WERI-Rb-1 (cell line): ENCODE measurements around the gene IGFBP4.

ENCODE experiments used
- DNase-seq: peaks from one replicate; pipeline ENCODE4 v3.0.0-alpha.2; 2020
- H3K27ac ChIP-seq: fragments of 250-450 bp; sonication (Bioruptor Pico); 2 replicates; pipeline ENCODE4 v1.5.1; 2020; ENCODE audit warnings: mild to moderate bottlenecking, moderate library complexity
- H3K27me3 ChIP-seq: fragments of 250-450 bp; sonication (Bioruptor Pico); 2 replicates; pipeline ENCODE4 v1.5.1; 2021; ENCODE audit warnings: mild to moderate bottlenecking, low read depth, moderate library complexity; ENCODE audit not compliant: insufficient read depth, severe bottlenecking
- H3K36me3 ChIP-seq: fragments of 250-450 bp; sonication (Bioruptor Pico); 2 replicates; pipeline ENCODE4 v1.5.1; 2020; ENCODE audit warnings: mild to moderate bottlenecking, moderate library complexity
- H3K4me3 ChIP-seq: 2 replicates; pipeline ENCODE4 v1.5.1; 2011; ENCODE audit warnings: low read depth, mild to moderate bottlenecking, control low read depth, low read length
- H3K9me3 ChIP-seq: fragments of 250-450 bp; sonication (Bioruptor Pico); 2 replicates; pipeline ENCODE4 v1.5.1; 2021; ENCODE audit warnings: mild to moderate bottlenecking, moderate library complexity; ENCODE audit not compliant: severe bottlenecking
- CTCF ChIP-seq: IDR thresholded peaks from 2 replicates; pipeline ENCODE4 v1.5.1; 2011; ENCODE audit warnings: low read depth, mild to moderate bottlenecking, control low read depth, inconsistent platforms, low read length

IGFBP4 gene

GRCh38 chr17:40450175-40450574, 6.9 kb downstream of the IGFBP4 start:
- Histone ChIP-seq H3K9me3 (no peaks in the 10 kb centered on the region), H3K27me3 (no peaks in the 10 kb centered on the region), H3K36me3 (peaks cover 27% of the 10 kb centered on the region), H3K4me3 (no peak overlapping the region), H3K27ac (no peak overlapping the region)
- peak; percentile 73 for TF ChIP-seq CTCF
- peak; percentile 76 for DNase-seq

- Histone ChIP-seq H3K4me3 (no peak overlapping the region), H3K36me3 (peaks cover 35% of the 10 kb centered on the region), H3K27me3 (no peaks in the 10 kb centered on the region), H3K9me3 (no peaks in the 10 kb centered on the region), H3K27ac (no peak overlapping the region)
- no peak for DNase-seq
- no peak for TF ChIP-seq CTCF
These were observed 8.2 kb downstream of the IGFBP4 start for GRCh38 chr17:40451420-40451819.

GRCh38 chr17:40452216-40452787, 9.1 kb downstream of the IGFBP4 start:
- TF ChIP-seq CTCF: no peak
- no peaks in the 10 kb centered on the region for H3K9me3 ChIP-seq
- DNase-seq: no peak
- H3K36me3 ChIP-seq: peaks cover 44% of the 10 kb centered on the region
- H3K27ac ChIP-seq: no peak overlapping the region
- H3K4me3 ChIP-seq: no peak overlapping the region
- H3K27me3 ChIP-seq: no peaks in the 10 kb centered on the region

- DNase-seq: no peak
- TF ChIP-seq CTCF: no peak
- peaks cover 50% of the 10 kb centered on the region for H3K36me3 ChIP-seq
- H3K4me3 ChIP-seq: no peak overlapping the region
- H3K9me3 ChIP-seq: no peaks in the 10 kb centered on the region
- no peak overlapping the region for H3K27ac ChIP-seq
- H3K27me3 ChIP-seq: no peaks in the 10 kb centered on the region
These were observed 9.7 kb downstream of the IGFBP4 start for GRCh38 chr17:40452921-40453378.

GRCh38 chr17:40453881-40454612, 10.8 kb downstream of the IGFBP4 start:
- no peak for DNase-seq
- Histone ChIP-seq H3K27me3 (no peaks in the 10 kb centered on the region), H3K27ac (no peak overlapping the region), H3K4me3 (no peak overlapping the region), H3K36me3 (peaks cover 52% of the 10 kb centered on the region), H3K9me3 (no peaks in the 10 kb centered on the region)
- no peak for TF ChIP-seq CTCF
